ENCODE measurements around the gene MRPS25.

DNA sequence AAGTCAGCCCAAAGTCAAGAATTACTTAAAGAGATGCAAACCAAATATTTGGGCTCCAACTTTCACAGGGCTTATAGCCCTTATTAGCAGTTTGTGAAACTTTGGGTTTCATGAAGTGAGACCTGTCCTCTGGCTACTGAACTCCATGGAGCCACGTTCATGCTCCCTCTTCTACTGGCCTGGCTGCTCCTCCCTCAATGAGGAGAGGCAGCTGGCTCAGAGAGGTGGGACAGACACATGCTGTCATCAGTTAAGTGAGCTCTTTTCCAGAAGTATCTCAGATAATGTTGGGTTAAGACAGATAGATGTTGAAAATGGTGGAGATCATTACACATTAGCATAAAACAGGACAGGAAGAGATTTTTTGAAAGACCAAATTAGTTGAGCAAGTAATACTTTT is 19.4 kb downstream of the MRPS25 start:
- no peak for TF ChIP-seq CTCF (IDR thresholded peaks at IDR 0.05; ENCODE audit: poor library complexity)
- no peak for TF ChIP-seq EZH2 (IDR thresholded peaks at IDR 0.05; ENCODE audit: borderline replicate concordance)
- TF ChIP-seq EZH2phosphoT487 (IDR thresholded peaks at IDR 0.05; ENCODE audit: low read depth, severe bottlenecking, unreplicated experiment) = no peak
